Ishikawa (cell line): ENCODE data around the gene NDC80.

Experiments
- EP300 ChIP-seq: IDR thresholded peaks from 2 replicates; pipeline ENCODE4 v1.6.1; 2012; ENCODE audit warnings: borderline replicate concordance
- RAD21 ChIP-seq: IDR thresholded peaks from 2 replicates; pipeline ENCODE4 v1.6.1; 2012; ENCODE audit warnings: low read depth
- YY1 ChIP-seq: IDR thresholded peaks from 2 replicates; pipeline ENCODE4 v1.6.1; 2012; ENCODE audit warnings: low read depth

- TF ChIP-seq EP300 (no peak), YY1 (no peak), RAD21 (no peak)
Observed at GRCh38 chr18:2602844-2603243, 31.5 kb downstream of the NDC80 start.
